Natural killer cell (primary cell): Measurements from ENCODE around the gene CRYBG1. TPM values are rescaled to one million over a fixed set of nuclear protein-coding genes. Genes with fewer than 3 reads are reported as not detected.

Experiments used
- ATAC-seq, 3 donors: fragments of 150-1000 bp in 2 of 3; fragments of 200-7000 bp in 1 of 3; cut with Tn5 transposase; 1 replicate in 1 of 3; 2 replicates in 2 of 3; pipeline ENCODE4 v1.10.0; 2021; ENCODE audit warnings: mild to moderate bottlenecking in 2 of 3, moderate library complexity in 2 of 3
- DNase-seq, 2 donors: peaks; one replicate each; pipeline versions ENCODE4 v3.0.0 to v3.0.0-alpha.2; 2013 to 2021; ENCODE audit warnings: mixed read lengths in 1 of 2
- H3K27ac ChIP-seq: one replicate; pipeline ENCODE4 v1.5.1; 2013; ENCODE audit warnings: mild to moderate bottlenecking, low read length
- H3K27me3 ChIP-seq: one replicate; pipeline ENCODE4 v1.6.1; 2013; ENCODE audit warnings: low read length; ENCODE audit not compliant: control insufficient read depth, insufficient read depth
- H3K36me3 ChIP-seq: one replicate; pipeline ENCODE4 v1.6.1; 2013; ENCODE audit warnings: low read length; ENCODE audit not compliant: control insufficient read depth, insufficient read depth
- H3K4me1 ChIP-seq: one replicate; pipeline ENCODE4 v1.6.1; 2013; ENCODE audit warnings: low read length; ENCODE audit not compliant: control insufficient read depth, insufficient read depth
- H3K4me3 ChIP-seq: one replicate; pipeline ENCODE4 v1.5.1; 2013; ENCODE audit warnings: low read length
- H3K9me3 ChIP-seq: one replicate; pipeline ENCODE4 v1.6.1; 2013; ENCODE audit warnings: low read length; ENCODE audit not compliant: control insufficient read depth, insufficient read depth
- H3K27ac Mint-ChIP-seq, 2 donors: one replicate each; pipeline ENCODE4 v1.8.0; 2022; ENCODE audit warnings: mild to moderate bottlenecking in 2 of 2, mixed read lengths in 2 of 2, moderate library complexity in 1 of 2
- H3K27me3 Mint-ChIP-seq, 2 donors: one replicate each; pipeline ENCODE4 v1.8.0; 2022; ENCODE audit warnings: low read depth in 2 of 2, mixed read lengths in 2 of 2
- H3K36me3 Mint-ChIP-seq: one replicate; pipeline ENCODE4 v1.8.0; 2022; ENCODE audit warnings: mixed read lengths
- H3K4me1 Mint-ChIP-seq, 2 donors: one replicate each; pipeline ENCODE4 v1.8.0; 2022; ENCODE audit warnings: mixed read lengths in 2 of 2
- H3K4me3 Mint-ChIP-seq: one replicate; pipeline ENCODE4 v1.8.0; 2022; ENCODE audit warnings: mild to moderate bottlenecking, moderate library complexity, mixed read lengths
- H3K9me3 Mint-ChIP-seq, 2 donors: one replicate each; pipeline ENCODE4 v1.8.0; 2022; ENCODE audit warnings: mixed read lengths in 2 of 2
- WGBS: methylation state at CpG from one replicate; pipeline ENCODE4 v1.1.7; 2013; ENCODE audit warnings: missing lambda C conversion rate; ENCODE audit not compliant: insufficient coverage; 5-methylcytosine and 5-hydroxymethylcytosine counted together
- intact Hi-C: fragments of 100-400 bp; cut with micrococcal nuclease; formaldehyde crosslinking; loops from one replicate; pipeline ENCODE4 v1.14.2; 2022
- total RNA-seq, 4 donors: library from RNA; stranded (reverse); fragments of 120-200 nt in 1 of 4; gene quantifications; one replicate each; pipeline versions ENCODE4 v1.2.3 to v1.2.4, GENCODE V29; 2013 to 2022
- TF ChIP-seq, protein P1 (sequence below): fragments of 200-600 bp; IDR thresholded peaks from one replicate; pipeline ENCODE4 v1.8.0; 2022; ENCODE audit warnings: antibody characterized with exemption

Gene CRYBG1
- total RNA-seq, 3 donors from 2014 or later (not counting 1 experiment from before 2014, with no cell fraction given) = 16.3 to 21.8 (median 17.5) TPM

DNA sequence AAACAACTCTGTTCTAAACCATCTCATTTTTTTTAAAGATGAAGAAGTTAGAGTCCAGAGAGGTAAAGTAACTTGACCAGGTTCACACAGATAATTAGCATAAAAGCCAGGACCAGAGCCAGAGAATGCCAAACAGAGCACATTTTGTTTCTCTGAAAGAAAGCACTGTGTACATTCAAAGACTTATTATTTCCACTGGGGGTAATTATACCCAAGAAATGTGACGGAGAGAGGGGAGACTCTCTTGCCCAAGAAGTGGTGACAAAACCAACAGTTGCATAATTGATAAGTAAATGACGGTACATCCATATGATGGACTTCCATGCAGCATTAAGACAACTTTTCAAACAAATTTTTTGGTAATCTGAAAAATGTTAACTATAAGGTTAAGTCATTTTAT lies 157.2 kb downstream of the CRYBG1 start:
- Histone ChIP-seq H3K27ac (no peak overlapping the region), H3K4me1 (peaks cover 50% of the 10 kb centered on the region), H3K27me3 (no peaks in the 10 kb centered on the region), H3K36me3 (no peaks in the 10 kb centered on the region), H3K4me3 (no peak overlapping the region), H3K9me3 (no peaks in the 10 kb centered on the region)
- Mint-ChIP-seq H3K36me3 (no peaks in the 10 kb centered on the region), H3K9me3 (no peaks in the 10 kb centered on the region), H3K27me3 (no peaks in the 10 kb centered on the region), H3K4me3 (peak overlapping the region; percentile 35), H3K27ac (peak overlapping the region in 1 of 2 donors; percentile 23), H3K4me1 (peaks cover 66 to 76% of the 10 kb centered on the region in 2 donors)
- intact Hi-C loops = no loop called here
- TF ChIP-seq, protein P1, sequence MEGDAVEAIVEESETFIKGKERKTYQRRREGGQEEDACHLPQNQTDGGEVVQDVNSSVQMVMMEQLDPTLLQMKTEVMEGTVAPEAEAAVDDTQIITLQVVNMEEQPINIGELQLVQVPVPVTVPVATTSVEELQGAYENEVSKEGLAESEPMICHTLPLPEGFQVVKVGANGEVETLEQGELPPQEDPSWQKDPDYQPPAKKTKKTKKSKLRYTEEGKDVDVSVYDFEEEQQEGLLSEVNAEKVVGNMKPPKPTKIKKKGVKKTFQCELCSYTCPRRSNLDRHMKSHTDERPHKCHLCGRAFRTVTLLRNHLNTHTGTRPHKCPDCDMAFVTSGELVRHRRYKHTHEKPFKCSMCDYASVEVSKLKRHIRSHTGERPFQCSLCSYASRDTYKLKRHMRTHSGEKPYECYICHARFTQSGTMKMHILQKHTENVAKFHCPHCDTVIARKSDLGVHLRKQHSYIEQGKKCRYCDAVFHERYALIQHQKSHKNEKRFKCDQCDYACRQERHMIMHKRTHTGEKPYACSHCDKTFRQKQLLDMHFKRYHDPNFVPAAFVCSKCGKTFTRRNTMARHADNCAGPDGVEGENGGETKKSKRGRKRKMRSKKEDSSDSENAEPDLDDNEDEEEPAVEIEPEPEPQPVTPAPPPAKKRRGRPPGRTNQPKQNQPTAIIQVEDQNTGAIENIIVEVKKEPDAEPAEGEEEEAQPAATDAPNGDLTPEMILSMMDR = no peak
- WGBS = 57% methylated on average over 1 of the region's 2 CpGs
- ATAC-seq (no peak), DNase-seq (peak in 1 of 2 donors; percentile 4)

DNA sequence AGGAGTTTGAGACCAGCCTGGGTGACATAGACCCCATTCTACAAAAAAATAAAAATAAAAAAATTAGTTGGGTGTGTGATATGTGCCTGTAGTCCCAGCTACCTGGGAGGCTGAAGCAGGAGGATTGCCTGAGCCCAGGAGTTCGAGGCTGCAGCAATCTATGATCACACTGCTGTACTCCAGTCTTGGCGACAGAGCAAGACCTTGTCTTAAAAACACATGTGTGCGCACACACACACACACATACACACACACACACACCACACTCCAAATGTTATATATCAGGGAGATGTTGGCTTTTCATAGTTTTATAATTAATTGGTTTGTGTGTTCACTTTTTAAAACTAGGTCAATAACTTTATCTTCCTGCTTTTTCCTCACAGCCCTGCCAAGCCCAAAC lies 158.2 kb downstream of the CRYBG1 start:
- H3K36me3 Mint-ChIP-seq = no peaks in the 10 kb centered on the region
- no peaks in the 10 kb centered on the region for H3K27me3 ChIP-seq
- H3K4me1 ChIP-seq = peaks cover 54% of the 10 kb centered on the region
- H3K27me3 Mint-ChIP-seq = no peaks in the 10 kb centered on the region
- peak overlapping the region; percentile 94 for H3K4me3 Mint-ChIP-seq
- no peaks in the 10 kb centered on the region for H3K9me3 Mint-ChIP-seq
- no peaks in the 10 kb centered on the region for H3K36me3 ChIP-seq
- peak overlapping the region; percentile 93 for H3K27ac ChIP-seq
- peak in 1 of 2 donors; percentile 15 for DNase-seq
- peak overlapping the region; percentile 91 to 95 for H3K27ac Mint-ChIP-seq
- WGBS = 83% methylated on average over 1 of the region's 3 CpGs
- H3K4me1 Mint-ChIP-seq = peaks cover 57 to 74% of the 10 kb centered on the region in 2 donors
- TF ChIP-seq, protein P1 = no peak
- intact Hi-C loops = no loop called here
- H3K9me3 ChIP-seq = no peaks in the 10 kb centered on the region
- no peak for ATAC-seq
- no peak overlapping the region for H3K4me3 ChIP-seq

GRCh38 chr6:106519460-106520394 lies 159.2 kb downstream of the CRYBG1 start:
- WGBS = under 1% methylated on average over 14 of the region's 14 CpGs
- Mint-ChIP-seq H3K27ac (peak overlapping the region; percentile 91 to 95), H3K4me3 (peak overlapping the region; percentile 94), H3K36me3 (no peaks in the 10 kb centered on the region), H3K27me3 (no peaks in the 10 kb centered on the region), H3K9me3 (no peaks in the 10 kb centered on the region), H3K4me1 (peaks cover 51 to 76% of the 10 kb centered on the region in 2 donors)
- H3K4me1 ChIP-seq = peaks cover 58% of the 10 kb centered on the region
- ATAC-seq (peak; percentile 52 to 78 (median 72)), DNase-seq (peak; percentile 66 to 90)
- H3K27me3 ChIP-seq = no peaks in the 10 kb centered on the region
- TF ChIP-seq, protein P1 = no peak
- H3K27ac ChIP-seq = peak overlapping the region; percentile 93
- no peaks in the 10 kb centered on the region for H3K9me3 ChIP-seq
- peak overlapping the region; percentile 56 for H3K4me3 ChIP-seq
- intact Hi-C loops = loop anchor here (1.0 to 10.0 kb wide), 4 partner anchors 7 to 873 kb away; no protein-coding TSS in a partner anchor
- no peaks in the 10 kb centered on the region for H3K36me3 ChIP-seq
